BLaER1 (cell line): ENCODE measurements around the gene USH2A.

Source experiments
- H3K27ac ChIP-seq: shearing (Covaris generic); formaldehyde crosslinking; 2 replicates; pipeline ENCODE4 v1.8.1; 2022
- H3K27me3 ChIP-seq: shearing (Covaris generic); formaldehyde crosslinking; 2 replicates; pipeline ENCODE4 v1.8.1; 2022
- H3K36me3 ChIP-seq: shearing (Covaris generic); formaldehyde crosslinking; 2 replicates; pipeline ENCODE4 v1.8.1; 2022
- H3K4me1 ChIP-seq: shearing (Covaris generic); formaldehyde crosslinking; 2 replicates; pipeline ENCODE4 v1.8.1; 2022
- H3K4me2 ChIP-seq: shearing (Covaris generic); formaldehyde crosslinking; 2 replicates; pipeline ENCODE4 v1.8.1; 2022
- H3K4me3 ChIP-seq: shearing (Covaris generic); formaldehyde crosslinking; 2 replicates; pipeline ENCODE4 v1.8.1; 2022
- H3K9ac ChIP-seq: shearing (Covaris generic); formaldehyde crosslinking; 2 replicates; pipeline ENCODE4 v1.8.1; 2022
- H3K9me3 ChIP-seq: shearing (Covaris generic); formaldehyde crosslinking; 2 replicates; pipeline ENCODE4 v1.8.1; 2022
- H4K20me1 ChIP-seq: shearing (Covaris generic); formaldehyde crosslinking; 2 replicates; pipeline ENCODE4 v1.8.1; 2022
- Cebpa-rat ChIP-seq: shearing (Covaris generic); IDR thresholded peaks from 2 replicates; pipeline ENCODE4 v1.8.1; 2022

The USH2A gene

GRCh38 chr1:215730600-215730999, 692.6 kb downstream of the USH2A start:
- TF ChIP-seq Cebpa-rat: no peak
- no peak overlapping the region for H3K27ac ChIP-seq
- no peaks in the 10 kb centered on the region for H3K36me3 ChIP-seq

GRCh38 chr1:215728169-215728568, 695.1 kb downstream of the USH2A start:
- no peaks in the 10 kb centered on the region for H3K27me3 ChIP-seq
- TF ChIP-seq Cebpa-rat: no peak
- H3K4me3 ChIP-seq: no peak overlapping the region
- no peaks in the 10 kb centered on the region for H4K20me1 ChIP-seq
- no peaks in the 10 kb centered on the region for H3K9me3 ChIP-seq
- H3K4me1 ChIP-seq: no peaks in the 10 kb centered on the region
- H3K27ac ChIP-seq: no peak overlapping the region
- no peak overlapping the region for H3K4me2 ChIP-seq
- H3K9ac ChIP-seq: no peak overlapping the region
- H3K36me3 ChIP-seq: no peaks in the 10 kb centered on the region

More at GRCh38 chr1:215730600-215730999, 692.6 kb downstream of the USH2A start:
- Histone ChIP-seq H3K4me1 (no peaks in the 10 kb centered on the region), H3K9ac (no peak overlapping the region), H3K27me3 (no peaks in the 10 kb centered on the region), H4K20me1 (no peaks in the 10 kb centered on the region), H3K9me3 (no peaks in the 10 kb centered on the region), H3K4me2 (no peak overlapping the region), H3K4me3 (no peak overlapping the region)

- Histone ChIP-seq H3K36me3 (no peaks in the 10 kb centered on the region), H3K27ac (no peak overlapping the region), H4K20me1 (no peaks in the 10 kb centered on the region), H3K4me2 (no peak overlapping the region), H3K9me3 (no peaks in the 10 kb centered on the region), H3K4me3 (no peak overlapping the region), H3K4me1 (no peaks in the 10 kb centered on the region), H3K27me3 (no peaks in the 10 kb centered on the region), H3K9ac (no peak overlapping the region)
- TF ChIP-seq Cebpa-rat: no peak
Measured at GRCh38 chr1:215720126-215720525, 703.1 kb downstream of the USH2A start.

- H3K4me3 ChIP-seq: no peak overlapping the region
- H3K27ac ChIP-seq: no peak overlapping the region
- no peak for TF ChIP-seq Cebpa-rat
- H4K20me1 ChIP-seq: no peaks in the 10 kb centered on the region
- no peaks in the 10 kb centered on the region for H3K4me1 ChIP-seq
- no peaks in the 10 kb centered on the region for H3K27me3 ChIP-seq
- H3K36me3 ChIP-seq: no peaks in the 10 kb centered on the region
- no peak overlapping the region for H3K4me2 ChIP-seq
- no peaks in the 10 kb centered on the region for H3K9me3 ChIP-seq
- H3K9ac ChIP-seq: no peak overlapping the region
Measured at GRCh38 chr1:215719552-215719951, 703.7 kb downstream of the USH2A start.

- Histone ChIP-seq H3K9ac (no peak overlapping the region), H4K20me1 (no peaks in the 10 kb centered on the region), H3K9me3 (no peaks in the 10 kb centered on the region), H3K4me2 (no peak overlapping the region), H3K27me3 (no peaks in the 10 kb centered on the region), H3K4me3 (no peak overlapping the region), H3K36me3 (no peaks in the 10 kb centered on the region), H3K4me1 (no peaks in the 10 kb centered on the region), H3K27ac (no peak overlapping the region)
- no peak for TF ChIP-seq Cebpa-rat
Measured at GRCh38 chr1:215718575-215719287, 704.5 kb downstream of the USH2A start.

- H4K20me1 ChIP-seq: no peaks in the 10 kb centered on the region
- H3K9me3 ChIP-seq: no peaks in the 10 kb centered on the region
- no peak overlapping the region for H3K9ac ChIP-seq
- no peak overlapping the region for H3K27ac ChIP-seq
- H3K4me2 ChIP-seq: no peak overlapping the region
- H3K36me3 ChIP-seq: no peaks in the 10 kb centered on the region
- TF ChIP-seq Cebpa-rat: no peak
- H3K27me3 ChIP-seq: no peaks in the 10 kb centered on the region
- H3K4me3 ChIP-seq: no peak overlapping the region
- H3K4me1 ChIP-seq: no peaks in the 10 kb centered on the region
Measured at GRCh38 chr1:215717677-215718426, 705.4 kb downstream of the USH2A start.

- Histone ChIP-seq H3K36me3 (no peaks in the 10 kb centered on the region), H3K9ac (no peak overlapping the region), H3K27me3 (no peaks in the 10 kb centered on the region), H3K4me3 (no peak overlapping the region), H3K4me1 (no peaks in the 10 kb centered on the region), H4K20me1 (no peaks in the 10 kb centered on the region), H3K27ac (no peak overlapping the region), H3K4me2 (no peak overlapping the region), H3K9me3 (no peaks in the 10 kb centered on the region)
- TF ChIP-seq Cebpa-rat: no peak
Measured at GRCh38 chr1:215710899-215711225, 712.4 kb downstream of the USH2A start.

GRCh38 chr1:215710036-215710898, 713.0 kb downstream of the USH2A start:
- no peaks in the 10 kb centered on the region for H3K4me1 ChIP-seq
- no peak overlapping the region for H3K4me3 ChIP-seq
- TF ChIP-seq Cebpa-rat: no peak
- H3K27me3 ChIP-seq: no peaks in the 10 kb centered on the region
- no peak overlapping the region for H3K9ac ChIP-seq
- no peak overlapping the region for H3K27ac ChIP-seq
- no peaks in the 10 kb centered on the region for H3K9me3 ChIP-seq
- H3K36me3 ChIP-seq: no peaks in the 10 kb centered on the region
- H3K4me2 ChIP-seq: no peak overlapping the region
- H4K20me1 ChIP-seq: no peaks in the 10 kb centered on the region

GRCh38 chr1:215704089-215704860, 719.0 kb downstream of the USH2A start:
- Histone ChIP-seq H3K9me3 (no peaks in the 10 kb centered on the region), H3K27me3 (no peaks in the 10 kb centered on the region), H3K4me3 (no peak overlapping the region), H3K9ac (no peak overlapping the region), H3K4me2 (no peak overlapping the region), H3K4me1 (no peaks in the 10 kb centered on the region), H3K27ac (no peak overlapping the region), H4K20me1 (no peaks in the 10 kb centered on the region), H3K36me3 (no peaks in the 10 kb centered on the region)
- TF ChIP-seq Cebpa-rat: no peak
